NCI-H2227 (cell line): ENCODE results near the gene SMIM34.
"Not testable (repeated sequence)": the region's sequence is repeated elsewhere in the genome, so short reads cannot be mapped to it uniquely, and the experiment has no call there.

Experiments
- DNase-seq: peaks from one replicate; lab custom pipeline; 2025; ENCODE audit not compliant: unreplicated experiment; lab: John Stamatoyannopoulos, UW

The SMIM34 gene

GRCh38 chr21:34423805-34424204 lies at the start of gene SMIM34:
TSS of gene SMIM34 (minus strand) at chr21:34423951. CDS start at chr21:34423839, 112 bp downstream.
- DNase-seq: not testable (repeated sequence)

- not testable (repeated sequence) for DNase-seq
These were observed 43.6 kb upstream of the SMIM34 start for GRCh38 chr21:34467333-34467732.

GRCh38 chr21:34459426-34459825 lies 35.7 kb upstream of the SMIM34 start:
- DNase-seq: not testable (repeated sequence)

GRCh38 chr21:34458266-34458665 lies 34.5 kb upstream of the SMIM34 start:
- DNase-seq: not testable (repeated sequence)

GRCh38 chr21:34456180-34456579 lies 32.4 kb upstream of the SMIM34 start:
- DNase-seq: not testable (repeated sequence)

- not testable (repeated sequence) for DNase-seq
These were observed 31.9 kb upstream of the SMIM34 start for GRCh38 chr21:34455628-34456027.

GRCh38 chr21:34447018-34447417 lies 23.3 kb upstream of the SMIM34 start:
- DNase-seq: not testable (repeated sequence)

- DNase-seq: not testable (repeated sequence)
These were observed 19.7 kb upstream of the SMIM34 start for GRCh38 chr21:34443486-34443885.

GRCh38 chr21:34429710-34430109 lies 6.0 kb upstream of the SMIM34 start:
- not testable (repeated sequence) for DNase-seq

GRCh38 chr21:34428441-34428840 lies 4.7 kb upstream of the SMIM34 start:
- DNase-seq: not testable (repeated sequence)

GRCh38 chr21:34427339-34427738 lies 3.6 kb upstream of the SMIM34 start:
- not testable (repeated sequence) for DNase-seq

GRCh38 chr21:34417448-34418077 lies 6.2 kb downstream of the SMIM34 start:
- not testable (repeated sequence) for DNase-seq

- DNase-seq: not testable (repeated sequence)
These were observed 16.5 kb downstream of the SMIM34 start for GRCh38 chr21:34407294-34407693.

- DNase-seq: not testable (repeated sequence)
These were observed 17.1 kb downstream of the SMIM34 start for GRCh38 chr21:34406676-34407075.

GRCh38 chr21:34406102-34406501 lies 17.6 kb downstream of the SMIM34 start:
- not testable (repeated sequence) for DNase-seq

GRCh38 chr21:34405686-34406085 lies 18.1 kb downstream of the SMIM34 start:
- not testable (repeated sequence) for DNase-seq

GRCh38 chr21:34404742-34405141 lies 19.0 kb downstream of the SMIM34 start:
- DNase-seq: not testable (repeated sequence)

GRCh38 chr21:34400522-34400921 lies 23.2 kb downstream of the SMIM34 start:
- not testable (repeated sequence) for DNase-seq

GRCh38 chr21:34383724-34384415 lies 39.9 kb downstream of the SMIM34 start:
- not testable (repeated sequence) for DNase-seq

GRCh38 chr21:34383138-34383537 lies 40.6 kb downstream of the SMIM34 start:
- DNase-seq: not testable (repeated sequence)

GRCh38 chr21:34375619-34375972 lies 48.2 kb downstream of the SMIM34 start:
- DNase-seq: not testable (repeated sequence)

- not testable (repeated sequence) for DNase-seq
These were observed 48.7 kb downstream of the SMIM34 start, which contains the start of gene SMIM11 for GRCh38 chr21:34374940-34375618. TSS of gene SMIM11 (plus strand) at chr21:34375507. CDS start at chr21:34379505, 3,998 bp downstream.
